HCT116 (cell line): Measurements from ENCODE around the gene PITRM1. TPM values are rescaled to one million over a fixed set of nuclear protein-coding genes. Genes with fewer than 3 reads are reported as not detected.

ENCODE experiments used
- ATAC-seq: fragments of 200-7000 bp; cut with Tn5 transposase; 2 replicates; pipeline ENCODE4 v1.9.1; 2020; ENCODE audit warnings: mild to moderate bottlenecking, moderate library complexity
- BruUV-seq: library from RNA; stranded (reverse); fragments of 400-500 nt; replicated peaks from 2 replicates; lab custom pipeline; 2021; lab: Mats Ljungman, UMichigan
- CTCF ChIA-PET: fragments of 300-600 bp; sonication (Branson Sonifier 250); formaldehyde crosslinking; loops from one replicate; lab custom pipeline; 2021; ENCODE audit warnings: antibody characterized with exemption; lab: Charles Lee
- POLR2A ChIA-PET: fragments of 300-600, 350-600 bp; sonication (Branson Sonifier 250); formaldehyde crosslinking; loops from one replicate; lab custom pipeline; 2021; ENCODE audit warnings: antibody characterized with exemption; lab: Charles Lee
- RAD21 ChIA-PET, 2 experiments: fragments of 300-600 bp; sonication (Branson Sonifier 250); formaldehyde crosslinking; loops; one replicate each; lab custom pipeline; 2023; ENCODE audit warnings: low total read pairs in 2 of 2; ENCODE audit not compliant: uncharacterized antibody in 2 of 2, unreplicated experiment in 2 of 2, low non-redundant PET in 1 of 2; lab: Charles Lee
- DNase-seq: peaks from one replicate; pipeline ENCODE4 v3.0.0-alpha.2; 2010; ENCODE audit warnings: low read depth, low spot score
- H2AFZ ChIP-seq: fragments of 200-600 bp; shearing (Covaris generic), sonication (generic); 2 replicates; pipeline ENCODE4 v1.6.1; 2017; ENCODE audit warnings: low read depth, mixed run types, mixed read lengths, antibody characterized with exemption, low read length; ENCODE audit not compliant: poor library complexity, severe bottlenecking
- H3K27ac ChIP-seq: 2 replicates; pipeline ENCODE4 v1.5.1; 2012; ENCODE audit warnings: low read depth, low read length
- H3K27me3 ChIP-seq: fragments of 200-600 bp; sonication (generic); 2 replicates; pipeline ENCODE4 v1.6.1; 2016; ENCODE audit warnings: mixed run types, low read length, mixed read lengths; ENCODE audit not compliant: insufficient read depth
- H3K36me3 ChIP-seq, 2 experiments: fragments of 200-500 bp in 1 of 2; fragments of 200-600 bp in 1 of 2; sonication (Bioruptor generic) in 1 of 2; sonication (generic) in 1 of 2; 2 replicates each; pipeline versions ENCODE4 v1.5.1 to v1.6.1; 2014 to 2016; ENCODE audit warnings: low read length in 2 of 2, inconsistent platforms in 1 of 2, mixed read lengths in 1 of 2, mixed run types in 1 of 2; ENCODE audit not compliant: insufficient read depth in 2 of 2, control insufficient read depth in 1 of 2
- H3K4me1 ChIP-seq, 2 experiments: fragments of 200-600 bp in 1 of 2; sonication (generic) in 1 of 2; 2 replicates each; pipeline versions ENCODE4 v1.5.1 to v1.6.1; 2012 to 2017; ENCODE audit warnings: low read length in 2 of 2, inconsistent platforms in 1 of 2, mild to moderate bottlenecking in 1 of 2, mixed read lengths in 1 of 2, mixed run types in 1 of 2, moderate library complexity in 1 of 2; ENCODE audit not compliant: insufficient read depth in 2 of 2, control insufficient read depth in 1 of 2
- H3K4me2 ChIP-seq: fragments of 200-600 bp; sonication (generic); 2 replicates; pipeline ENCODE4 v1.6.1; 2017; ENCODE audit warnings: mixed run types, low read length, mixed read lengths
- H3K4me3 ChIP-seq, 2 experiments: fragments of 200-600 bp in 1 of 2; sonication (generic) in 1 of 2; replicated peaks in 1 of 2; 2 replicates each; pipeline ENCODE4 v1.5.1; 2011 to 2016; ENCODE audit warnings: low read length in 2 of 2, control low read depth in 1 of 2, low read depth in 1 of 2, mild to moderate bottlenecking in 1 of 2, mixed read lengths in 1 of 2, mixed run types in 1 of 2
- H3K79me2 ChIP-seq: fragments of 200-600 bp; sonication (generic); 2 replicates; pipeline ENCODE4 v1.6.1; 2017; ENCODE audit warnings: mild to moderate bottlenecking, mixed run types, low read length, moderate library complexity, mixed read lengths; ENCODE audit not compliant: insufficient read depth
- H3K9ac ChIP-seq: fragments of 200-600 bp; sonication (generic); 2 replicates; pipeline ENCODE4 v1.6.1; 2016; ENCODE audit warnings: low read length, mixed read lengths
- H3K9me2 ChIP-seq: fragments of 200-600 bp; sonication (generic), shearing (Covaris generic); 2 replicates; pipeline ENCODE4 v1.6.1; 2017; ENCODE audit warnings: mixed run types, mild to moderate bottlenecking, moderate library complexity; ENCODE audit not compliant: insufficient read depth
- H3K9me3 ChIP-seq, 2 experiments: fragments of 200-500 bp in 1 of 2; fragments of 200-600 bp in 1 of 2; sonication (Bioruptor generic) in 1 of 2; sonication (generic) in 1 of 2; 2 replicates each; pipeline ENCODE4 v1.6.1; 2014 to 2017; ENCODE audit warnings: low read length in 2 of 2, mixed read lengths in 2 of 2, inconsistent platforms in 1 of 2, low read depth in 1 of 2, mild to moderate bottlenecking in 1 of 2, mixed run types in 1 of 2, moderate library complexity in 1 of 2; ENCODE audit not compliant: control insufficient read depth in 1 of 2, insufficient read depth in 1 of 2
- H4K20me1 ChIP-seq: fragments of 200-600 bp; sonication (generic), shearing (Covaris generic); 2 replicates; pipeline ENCODE4 v1.6.1; 2017; ENCODE audit warnings: mixed run types, mild to moderate bottlenecking, moderate library complexity; ENCODE audit not compliant: insufficient read depth
- ATF3 ChIP-seq: IDR thresholded peaks from 2 replicates; pipeline ENCODE4 v1.6.1; 2012
- CBX3 ChIP-seq: IDR thresholded peaks from 2 replicates; pipeline ENCODE4 v1.6.1; 2012; ENCODE audit warnings: low read depth
- EGR1 ChIP-seq: IDR thresholded peaks from 2 replicates; pipeline ENCODE4 v1.6.1; 2012; ENCODE audit warnings: low read depth
- ELF1 ChIP-seq: IDR thresholded peaks from 2 replicates; pipeline ENCODE4 v1.6.1; 2012; ENCODE audit warnings: low read depth, borderline replicate concordance
- EZH2 ChIP-seq: fragments of 200-600 bp; sonication (generic); IDR thresholded peaks from 2 replicates; pipeline ENCODE4 v1.6.1; 2017; ENCODE audit warnings: antibody characterized with exemption, mixed run types
- EZH2phosphoT487 ChIP-seq: fragments of 200-600 bp; IDR thresholded peaks from 2 replicates; pipeline ENCODE4 v1.6.1; 2018; ENCODE audit warnings: antibody characterized with exemption, borderline replicate concordance
- JUND ChIP-seq: IDR thresholded peaks from 2 replicates; pipeline ENCODE4 v1.6.1; 2012
- POLR2A ChIP-seq: IDR thresholded peaks from 2 replicates; pipeline ENCODE4 v1.7.0; 2011; ENCODE audit warnings: borderline replicate concordance; ENCODE audit not compliant: insufficient read depth, insufficient read length; ENCODE audit errors: extremely low read depth
- POLR2AphosphoS5 ChIP-seq: IDR thresholded peaks from 2 replicates; pipeline ENCODE4 v1.6.1; 2011; ENCODE audit warnings: mild to moderate bottlenecking, low read depth, low read length, moderate library complexity
- RAD21 ChIP-seq: IDR thresholded peaks from 2 replicates; pipeline ENCODE4 v1.6.1; 2012; ENCODE audit warnings: low read depth, mild to moderate bottlenecking
- SP1 ChIP-seq: IDR thresholded peaks from 2 replicates; pipeline ENCODE4 v1.6.1; 2012; ENCODE audit warnings: low read depth
- SRF ChIP-seq: IDR thresholded peaks from 2 replicates; pipeline ENCODE4 v1.6.1; 2012; ENCODE audit warnings: low read depth
- TCF7L2 ChIP-seq: IDR thresholded peaks from 2 replicates; pipeline ENCODE4 v1.7.0; 2011; ENCODE audit warnings: borderline replicate concordance, inconsistent platforms; ENCODE audit not compliant: insufficient read depth, insufficient read length; ENCODE audit errors: extremely low read depth
- YY1 ChIP-seq: IDR thresholded peaks from 2 replicates; pipeline ENCODE4 v1.6.1; 2011; ENCODE audit warnings: low read length, low read depth, moderate library complexity, mild to moderate bottlenecking; ENCODE audit not compliant: insufficient replicate concordance; ENCODE audit errors: extremely low read depth
- ZFX ChIP-seq: fragments of 450-650 bp; IDR thresholded peaks from 2 replicates; pipeline ENCODE4 v1.6.1; 2017
- ZNF274 ChIP-seq: fragments of 200-500 bp; sonication (Bioruptor generic); IDR thresholded peaks from 2 replicates; pipeline ENCODE4 v1.6.1; 2014; ENCODE audit warnings: mild to moderate bottlenecking, low read depth, low read length, inconsistent platforms
- intact Hi-C: fragments of 100-400 bp; cut with micrococcal nuclease; formaldehyde crosslinking; loops from 2 replicates; pipeline ENCODE4 v1.10.0; 2022
- total RNA-seq: library from RNA; stranded (reverse); gene quantifications from one replicate; pipeline ENCODE4 v1.2.1, GENCODE V29; 2021; ENCODE audit not compliant: unreplicated experiment
- TF ChIP-seq, protein P1 (sequence below): IDR thresholded peaks from 2 replicates; pipeline ENCODE4 v1.6.1; 2012; ENCODE audit warnings: low read depth
- TF ChIP-seq, protein P2 (sequence below): IDR thresholded peaks from 2 replicates; pipeline ENCODE4 v1.6.1; 2012
- TF ChIP-seq, protein P3 (sequence below): IDR thresholded peaks from 2 replicates; pipeline ENCODE4 v1.6.1; 2011; ENCODE audit warnings: mild to moderate bottlenecking, low read length, moderate library complexity; ENCODE audit not compliant: insufficient replicate concordance; ENCODE audit errors: extremely low read depth

The PITRM1 gene
- total RNA-seq, 1 experiment from 2014 or later = 59.5 TPM

GRCh38 chr10:3196482-3196881, 23.9 kb upstream of the PITRM1 start:
- CTCF ChIA-PET = no interaction called here

More at GRCh38 chr10:3196482-3196881, 23.9 kb upstream of the PITRM1 start:
- H3K4me3 ChIP-seq = no peak overlapping the region
- H3K27me3 ChIP-seq = peaks cover 24% of the 10 kb centered on the region; the same call in 1 of the 2 replicates
- no peak overlapping the region for H3K9ac ChIP-seq
- peaks cover 7 to 14% of the 10 kb centered on the region in 2 experiments; a peak in 3 of 4 replicates for H3K4me1 ChIP-seq
- no peaks in the 10 kb centered on the region for H3K9me3 ChIP-seq
- BruUV-seq = no TSS peak
- H3K9me2 ChIP-seq = no peaks in the 10 kb centered on the region
- ATAC-seq (no peak), DNase-seq (no peak)
- TF ChIP-seq, protein P1, sequence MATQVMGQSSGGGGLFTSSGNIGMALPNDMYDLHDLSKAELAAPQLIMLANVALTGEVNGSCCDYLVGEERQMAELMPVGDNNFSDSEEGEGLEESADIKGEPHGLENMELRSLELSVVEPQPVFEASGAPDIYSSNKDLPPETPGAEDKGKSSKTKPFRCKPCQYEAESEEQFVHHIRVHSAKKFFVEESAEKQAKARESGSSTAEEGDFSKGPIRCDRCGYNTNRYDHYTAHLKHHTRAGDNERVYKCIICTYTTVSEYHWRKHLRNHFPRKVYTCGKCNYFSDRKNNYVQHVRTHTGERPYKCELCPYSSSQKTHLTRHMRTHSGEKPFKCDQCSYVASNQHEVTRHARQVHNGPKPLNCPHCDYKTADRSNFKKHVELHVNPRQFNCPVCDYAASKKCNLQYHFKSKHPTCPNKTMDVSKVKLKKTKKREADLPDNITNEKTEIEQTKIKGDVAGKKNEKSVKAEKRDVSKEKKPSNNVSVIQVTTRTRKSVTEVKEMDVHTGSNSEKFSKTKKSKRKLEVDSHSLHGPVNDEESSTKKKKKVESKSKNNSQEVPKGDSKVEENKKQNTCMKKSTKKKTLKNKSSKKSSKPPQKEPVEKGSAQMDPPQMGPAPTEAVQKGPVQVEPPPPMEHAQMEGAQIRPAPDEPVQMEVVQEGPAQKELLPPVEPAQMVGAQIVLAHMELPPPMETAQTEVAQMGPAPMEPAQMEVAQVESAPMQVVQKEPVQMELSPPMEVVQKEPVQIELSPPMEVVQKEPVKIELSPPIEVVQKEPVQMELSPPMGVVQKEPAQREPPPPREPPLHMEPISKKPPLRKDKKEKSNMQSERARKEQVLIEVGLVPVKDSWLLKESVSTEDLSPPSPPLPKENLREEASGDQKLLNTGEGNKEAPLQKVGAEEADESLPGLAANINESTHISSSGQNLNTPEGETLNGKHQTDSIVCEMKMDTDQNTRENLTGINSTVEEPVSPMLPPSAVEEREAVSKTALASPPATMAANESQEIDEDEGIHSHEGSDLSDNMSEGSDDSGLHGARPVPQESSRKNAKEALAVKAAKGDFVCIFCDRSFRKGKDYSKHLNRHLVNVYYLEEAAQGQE = no peak
- no peak for TF ChIP-seq CBX3
- no peak for TF ChIP-seq ELF1
- TF ChIP-seq EZH2 = no peak
- no peak for TF ChIP-seq EZH2phosphoT487
- no peak for TF ChIP-seq ATF3
- TF ChIP-seq, protein P2, sequence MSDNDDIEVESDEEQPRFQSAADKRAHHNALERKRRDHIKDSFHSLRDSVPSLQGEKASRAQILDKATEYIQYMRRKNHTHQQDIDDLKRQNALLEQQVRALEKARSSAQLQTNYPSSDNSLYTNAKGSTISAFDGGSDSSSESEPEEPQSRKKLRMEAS = no peak
- TF ChIP-seq, protein P3, sequence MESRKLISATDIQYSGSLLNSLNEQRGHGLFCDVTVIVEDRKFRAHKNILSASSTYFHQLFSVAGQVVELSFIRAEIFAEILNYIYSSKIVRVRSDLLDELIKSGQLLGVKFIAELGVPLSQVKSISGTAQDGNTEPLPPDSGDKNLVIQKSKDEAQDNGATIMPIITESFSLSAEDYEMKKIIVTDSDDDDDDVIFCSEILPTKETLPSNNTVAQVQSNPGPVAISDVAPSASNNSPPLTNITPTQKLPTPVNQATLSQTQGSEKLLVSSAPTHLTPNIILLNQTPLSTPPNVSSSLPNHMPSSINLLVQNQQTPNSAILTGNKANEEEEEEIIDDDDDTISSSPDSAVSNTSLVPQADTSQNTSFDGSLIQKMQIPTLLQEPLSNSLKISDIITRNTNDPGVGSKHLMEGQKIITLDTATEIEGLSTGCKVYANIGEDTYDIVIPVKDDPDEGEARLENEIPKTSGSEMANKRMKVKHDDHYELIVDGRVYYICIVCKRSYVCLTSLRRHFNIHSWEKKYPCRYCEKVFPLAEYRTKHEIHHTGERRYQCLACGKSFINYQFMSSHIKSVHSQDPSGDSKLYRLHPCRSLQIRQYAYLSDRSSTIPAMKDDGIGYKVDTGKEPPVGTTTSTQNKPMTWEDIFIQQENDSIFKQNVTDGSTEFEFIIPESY = no peak
- no peak for TF ChIP-seq RAD21
- no peak for TF ChIP-seq JUND
- TF ChIP-seq ZFX = no peak
- no peak for TF ChIP-seq EGR1
- TF ChIP-seq POLR2AphosphoS5 = no peak
- no peak for TF ChIP-seq POLR2A
- TF ChIP-seq SRF = no peak
- no peak for TF ChIP-seq TCF7L2
- TF ChIP-seq YY1 = no peak
- no peak for TF ChIP-seq ZNF274
- TF ChIP-seq SP1 = no peak
- no peak overlapping the region for H3K27ac ChIP-seq
- ChIA-PET POLR2A (no interaction called here), RAD21 (interaction anchor here in 1 of 2 experiments (0.7 kb wide), 1 partner anchor 1631 kb away, joined by 3 read pairs; no protein-coding TSS in a partner anchor)
- H4K20me1 ChIP-seq = no peaks in the 10 kb centered on the region
- no peak overlapping the region for H2AFZ ChIP-seq
- no peaks in the 10 kb centered on the region for H3K79me2 ChIP-seq
- H3K4me2 ChIP-seq = no peak overlapping the region
- intact Hi-C loops = loop anchor here (10.0 kb wide), 2 partner anchors 1318 to 1458 kb away; no protein-coding TSS in a partner anchor
- no peaks in the 10 kb centered on the region for H3K36me3 ChIP-seq
